Measurements from ENCODE around the gene CDH4.

The CDH4 gene

DNA sequence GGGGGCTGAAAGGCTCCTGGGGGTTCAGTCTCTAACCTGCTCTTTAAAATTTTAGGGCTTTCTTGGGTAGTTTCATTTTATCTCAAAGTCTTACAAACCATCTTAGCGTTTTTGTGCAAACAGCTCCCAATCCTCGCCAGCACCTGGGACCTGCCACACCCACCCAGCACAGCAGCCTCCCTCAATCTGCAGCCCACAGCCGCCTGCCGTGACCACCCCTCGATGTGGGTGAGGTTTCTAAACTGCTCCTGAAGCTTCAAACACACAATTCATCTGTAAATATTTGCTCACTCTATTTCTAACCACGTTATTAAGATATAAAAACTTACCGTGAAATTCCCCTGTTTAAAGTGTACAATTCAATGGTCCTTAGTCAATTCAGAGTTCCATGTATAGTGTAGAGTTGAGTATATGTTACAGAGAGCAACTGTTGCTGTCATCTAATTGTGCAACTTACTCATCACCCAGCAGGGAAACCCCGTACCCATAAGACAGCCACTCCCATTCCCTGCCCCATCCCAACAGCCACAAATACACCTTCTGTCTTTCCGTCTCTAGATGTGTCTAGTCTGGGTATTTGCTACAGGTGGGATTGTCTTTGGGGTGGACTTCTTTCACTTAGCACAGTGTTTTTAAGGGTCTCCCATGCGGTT, 432.6 kb downstream of the CDH4 start:
- DNase-seq, result no peak

- no peak for DNase-seq
These were observed 433.4 kb downstream of the CDH4 start for GRCh38 chr20:61685462-61685861.

DNA sequence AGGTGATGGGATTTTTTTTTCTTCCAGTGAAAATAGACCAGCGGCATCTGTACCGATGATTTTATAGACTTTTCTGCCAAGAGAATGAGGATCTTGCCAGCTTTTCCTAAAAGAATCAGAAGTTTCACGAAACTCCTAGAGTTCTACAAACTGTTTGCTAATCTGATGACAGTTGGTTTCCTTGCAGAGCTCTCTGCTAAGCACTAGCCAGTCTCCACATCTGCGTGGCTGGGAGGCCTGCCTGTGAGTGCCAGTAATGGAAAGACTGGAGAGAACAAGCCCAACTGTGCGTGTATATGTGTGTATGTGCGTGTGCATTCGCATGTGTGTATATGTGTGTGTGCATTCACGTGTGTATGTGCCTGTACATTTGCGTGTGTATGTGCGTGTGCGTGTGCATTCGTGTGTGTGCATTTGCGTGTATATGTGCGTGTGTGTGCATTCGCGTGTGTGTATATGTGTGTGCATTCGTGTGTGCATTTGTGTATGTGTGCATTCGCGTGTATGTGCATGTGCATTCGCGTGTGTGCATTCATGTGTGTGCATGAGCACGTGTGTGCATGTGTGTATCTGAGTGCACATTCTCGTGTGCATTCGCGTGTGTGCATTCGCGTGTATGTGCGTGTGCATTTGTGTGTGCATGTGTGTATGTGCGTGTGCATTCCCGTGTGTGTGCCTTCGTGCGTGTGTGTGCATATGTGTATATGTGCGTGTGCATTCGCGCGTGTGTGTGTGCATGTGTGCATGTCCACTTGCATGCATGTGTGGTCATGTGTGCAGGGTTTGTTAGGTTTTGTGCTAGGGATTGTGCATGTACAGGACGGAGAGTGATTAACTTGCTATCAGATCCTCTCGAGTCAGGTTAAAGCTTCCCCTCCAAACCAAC, 434.2 kb downstream of the CDH4 start:
- no peak for DNase-seq

DNA sequence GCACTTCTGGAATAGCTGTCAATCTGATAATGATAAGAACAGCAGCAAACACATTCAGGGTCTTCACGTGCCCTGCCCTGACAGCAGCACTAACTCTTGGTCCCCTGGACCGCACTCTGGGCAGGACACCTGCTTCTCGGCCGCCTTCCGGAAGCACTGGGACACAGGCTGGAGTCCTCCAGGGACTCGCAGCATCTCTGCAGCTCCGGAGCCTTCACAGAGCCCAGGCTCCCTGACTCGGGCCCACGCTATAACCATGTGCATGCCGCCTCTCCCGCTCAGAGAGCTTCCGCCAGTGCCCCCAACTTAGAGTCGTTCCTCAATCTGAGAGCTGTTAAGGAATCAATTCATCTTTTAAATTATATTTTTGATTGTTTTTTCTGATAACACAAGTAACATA, 436.4 kb downstream of the CDH4 start:
- no peak for DNase-seq

GRCh38 chr20:61690150-61690549, 438.1 kb downstream of the CDH4 start:
- no peak for DNase-seq

- DNase-seq, result no peak
These were observed 439.2 kb downstream of the CDH4 start for GRCh38 chr20:61690993-61691838.

GRCh38 chr20:61691978-61692377, 439.9 kb downstream of the CDH4 start:
- no peak for DNase-seq

DNA sequence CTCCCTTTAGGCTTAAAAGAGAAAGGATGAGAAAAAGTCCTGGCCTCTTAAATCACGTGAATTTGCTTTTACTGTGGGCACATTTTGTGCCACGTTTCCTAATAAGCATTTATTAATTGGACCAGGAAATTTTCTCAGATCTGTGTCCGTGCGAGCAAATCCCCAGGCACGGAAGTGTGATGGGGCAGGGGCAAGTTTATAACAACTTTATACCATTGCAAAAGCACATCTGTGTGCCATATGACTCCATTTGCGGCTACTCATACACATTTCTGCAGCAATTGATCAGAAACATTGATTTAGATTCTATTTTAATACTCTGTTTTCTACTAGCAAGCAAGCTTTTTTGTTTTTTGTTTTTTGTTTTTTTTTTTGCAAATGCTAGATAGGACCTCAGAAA, 440.4 kb downstream of the CDH4 start:
- DNase-seq, result no peak

GRCh38 chr20:61693055-61693600, 441.1 kb downstream of the CDH4 start:
- no peak for DNase-seq

DNA sequence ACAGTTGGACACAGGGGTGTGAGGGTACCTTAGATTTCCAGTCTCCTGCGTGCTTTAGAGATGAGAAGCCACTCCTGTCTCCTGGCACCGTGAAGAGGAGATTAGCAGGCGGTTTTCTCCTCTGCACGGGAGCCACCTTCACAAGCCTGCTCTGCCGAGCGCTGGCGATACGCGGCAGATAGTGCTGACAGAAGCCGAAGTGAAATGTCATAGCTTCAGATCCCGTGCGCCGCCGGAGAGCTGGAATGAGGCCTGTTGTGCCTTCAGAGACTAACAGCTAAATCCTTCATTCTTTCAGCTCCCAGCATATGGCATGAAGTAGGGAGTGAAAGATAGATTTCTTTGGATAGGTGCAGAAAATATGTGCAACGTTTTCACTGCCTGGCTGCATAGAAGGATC, 442.6 kb downstream of the CDH4 start:
- no peak for DNase-seq

DNA sequence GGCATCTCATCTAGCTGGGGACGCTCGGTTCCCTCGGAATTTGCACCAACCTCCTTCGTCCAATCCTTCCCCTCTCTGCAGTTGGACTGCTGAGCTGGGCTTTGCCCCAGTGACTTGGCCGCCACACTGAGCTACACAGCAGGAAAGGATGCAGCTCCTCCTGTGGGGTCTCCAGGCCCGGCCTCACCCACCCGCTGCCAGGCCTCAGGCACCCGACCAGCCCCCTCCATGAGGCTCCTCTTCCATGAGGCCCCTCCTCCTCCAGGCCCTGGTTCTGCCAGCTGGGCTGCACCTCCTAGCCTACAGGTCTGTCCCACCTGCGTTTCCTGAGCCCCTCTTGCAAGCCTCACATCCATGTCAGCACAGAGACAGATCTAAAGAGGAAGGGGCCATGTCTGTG, 443.7 kb downstream of the CDH4 start:
- no peak for DNase-seq

DNA sequence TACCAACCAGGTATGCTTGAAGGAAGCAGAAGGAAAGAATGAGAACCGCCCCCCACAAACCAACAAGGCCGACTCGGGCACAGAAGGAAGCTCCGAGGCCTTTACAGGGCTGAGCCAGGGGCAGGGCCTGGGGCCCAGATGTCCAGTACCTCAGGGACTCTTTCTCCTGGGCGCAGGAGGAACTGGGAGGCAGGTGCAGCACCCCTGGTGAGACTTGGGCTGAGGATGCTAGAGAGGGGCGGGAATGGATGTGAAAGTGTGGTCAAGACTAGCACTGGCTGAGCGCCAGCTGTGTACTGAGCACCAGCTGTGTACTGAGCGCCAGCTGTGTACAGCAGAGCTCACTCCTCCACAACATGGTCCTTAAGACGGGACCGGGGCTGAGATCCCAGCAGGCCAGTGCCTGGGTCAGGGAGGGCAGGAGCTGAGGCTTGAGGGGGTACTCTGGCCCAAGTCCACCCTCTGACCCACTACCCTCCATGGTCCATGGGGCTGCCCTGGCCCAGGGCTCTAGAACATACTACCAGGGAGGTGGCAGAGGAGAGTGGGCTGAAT, 444.2 kb downstream of the CDH4 start:
- DNase-seq, result no peak

DNA sequence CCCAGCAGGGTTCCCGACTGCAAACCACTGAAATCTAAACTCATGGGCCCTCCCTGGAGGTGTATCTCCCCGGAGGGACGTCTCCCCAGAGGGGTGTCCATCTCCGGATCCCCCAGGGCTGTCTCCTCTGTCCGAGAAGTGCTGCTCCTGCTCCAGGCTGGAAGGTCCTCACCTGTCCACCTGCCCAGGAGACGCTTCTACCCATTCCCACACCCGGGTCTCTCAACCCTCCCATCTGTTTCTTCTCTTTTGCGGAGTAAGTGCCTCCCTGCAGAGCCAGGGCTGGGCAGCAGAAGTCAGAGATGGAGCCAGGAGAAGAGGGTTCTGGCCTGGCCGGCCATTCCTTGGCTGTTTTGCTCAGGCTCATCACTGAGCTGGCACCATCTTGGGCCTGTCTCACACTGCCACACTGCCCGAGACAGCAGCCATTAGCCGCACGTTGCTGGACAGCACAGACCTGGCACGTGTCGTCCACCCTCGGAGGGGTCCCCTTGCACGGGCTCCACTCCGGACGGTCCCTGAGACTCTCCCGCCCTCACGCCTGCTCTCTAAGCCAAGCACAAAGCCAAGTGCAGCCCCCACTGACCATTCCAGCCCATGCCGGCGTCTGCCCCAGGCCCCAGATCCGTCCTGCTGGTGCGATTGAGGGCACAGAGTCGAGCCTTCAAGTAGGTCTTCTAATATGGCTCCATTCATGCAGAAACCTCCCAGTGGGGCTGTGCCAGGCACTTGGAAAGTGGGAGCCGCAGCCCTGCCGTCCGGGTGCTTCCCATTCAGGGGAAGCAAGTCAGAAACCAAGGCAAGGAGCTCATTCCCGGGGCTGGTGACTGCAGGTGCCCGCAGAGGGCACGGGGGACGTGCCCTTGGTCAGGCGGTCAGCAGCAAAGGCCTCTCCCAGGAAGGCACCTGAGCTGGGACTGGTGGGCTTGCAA, 445.9 kb downstream of the CDH4 start:
- DNase-seq, result no peak

- no peak for DNase-seq
These were observed 446.8 kb downstream of the CDH4 start for GRCh38 chr20:61698598-61699494.

- DNase-seq, result no peak
These were observed 447.7 kb downstream of the CDH4 start for GRCh38 chr20:61699495-61700374.

- no peak for DNase-seq
These were observed 448.6 kb downstream of the CDH4 start for GRCh38 chr20:61700595-61701140.

DNA sequence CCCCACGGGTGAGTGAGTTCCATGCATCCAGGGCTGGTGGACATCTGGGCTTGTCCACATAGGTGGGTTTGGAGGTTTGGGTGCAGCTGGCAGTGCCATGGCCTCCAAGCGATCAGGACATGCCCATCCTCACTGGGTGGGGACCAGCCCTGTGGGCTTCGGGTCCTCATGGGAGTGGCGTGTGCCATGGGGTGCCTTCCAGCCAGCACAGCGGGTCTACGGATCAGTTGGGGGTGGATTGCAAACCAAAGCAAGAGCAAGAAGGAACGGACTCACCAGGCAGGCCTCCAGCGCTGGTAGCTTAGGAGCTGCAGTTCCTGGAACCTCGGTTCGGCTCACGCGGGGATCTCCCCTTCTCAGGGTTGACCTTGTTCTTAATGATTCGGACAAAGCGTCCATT, 449.3 kb downstream of the CDH4 start:
- DNase-seq, result no peak

- no peak for DNase-seq
These were observed 449.7 kb downstream of the CDH4 start for GRCh38 chr20:61701802-61702201.

DNA sequence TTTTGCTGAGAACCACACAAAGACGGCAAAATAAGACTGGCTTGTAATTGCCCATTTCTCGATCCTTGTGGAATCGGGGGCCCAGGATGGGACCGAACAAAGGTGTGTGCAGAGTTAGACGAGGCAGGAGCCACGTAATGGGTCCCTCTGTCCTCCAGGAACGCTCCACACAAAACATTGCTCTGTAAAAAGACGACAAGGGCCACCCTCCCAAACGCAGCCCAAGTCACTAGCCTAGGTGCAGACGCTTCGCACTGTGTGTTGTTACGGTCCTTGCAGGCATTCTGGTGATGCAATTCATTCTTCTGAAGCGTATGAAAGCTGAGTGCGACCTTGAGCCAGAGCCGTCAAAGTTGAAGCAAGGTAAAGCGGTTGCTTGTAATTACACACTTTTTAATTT, 450.2 kb downstream of the CDH4 start:
- DNase-seq, result no peak

Data from CD4-positive, alpha-beta T cell treated with Interleukin-21 for 1 hour (primary cell).